ENCODE results near the gene IL11. TPM values are rescaled to one million over a fixed set of nuclear protein-coding genes. Genes with fewer than 3 reads are reported as not detected.

IL11 gene
- total RNA-seq, 1 donor from 2014 or later: 0.21 TPM

GRCh38 chr19:55353356-55353802 lies 16.9 kb downstream of the IL11 start:
- Mint-ChIP-seq H3K4me1 (ENCODE audit: unreplicated experiment) (peaks cover 9% of the 10 kb centered on the region), H3K27ac (ENCODE audit: unreplicated experiment) (no peak overlapping the region), H3K9me3 (ENCODE audit: unreplicated experiment) (no peaks in the 10 kb centered on the region), H3K27me3 (ENCODE audit: unreplicated experiment) (peaks cover 35% of the 10 kb centered on the region), H3K4me3 (ENCODE audit: unreplicated experiment) (no peak overlapping the region), H3K36me3 (ENCODE audit: low read depth, unreplicated experiment) (peaks cover 3% of the 10 kb centered on the region)
- DNase-seq (ENCODE audit: low spot score): no peak
- TF ChIP-seq, protein P1, sequence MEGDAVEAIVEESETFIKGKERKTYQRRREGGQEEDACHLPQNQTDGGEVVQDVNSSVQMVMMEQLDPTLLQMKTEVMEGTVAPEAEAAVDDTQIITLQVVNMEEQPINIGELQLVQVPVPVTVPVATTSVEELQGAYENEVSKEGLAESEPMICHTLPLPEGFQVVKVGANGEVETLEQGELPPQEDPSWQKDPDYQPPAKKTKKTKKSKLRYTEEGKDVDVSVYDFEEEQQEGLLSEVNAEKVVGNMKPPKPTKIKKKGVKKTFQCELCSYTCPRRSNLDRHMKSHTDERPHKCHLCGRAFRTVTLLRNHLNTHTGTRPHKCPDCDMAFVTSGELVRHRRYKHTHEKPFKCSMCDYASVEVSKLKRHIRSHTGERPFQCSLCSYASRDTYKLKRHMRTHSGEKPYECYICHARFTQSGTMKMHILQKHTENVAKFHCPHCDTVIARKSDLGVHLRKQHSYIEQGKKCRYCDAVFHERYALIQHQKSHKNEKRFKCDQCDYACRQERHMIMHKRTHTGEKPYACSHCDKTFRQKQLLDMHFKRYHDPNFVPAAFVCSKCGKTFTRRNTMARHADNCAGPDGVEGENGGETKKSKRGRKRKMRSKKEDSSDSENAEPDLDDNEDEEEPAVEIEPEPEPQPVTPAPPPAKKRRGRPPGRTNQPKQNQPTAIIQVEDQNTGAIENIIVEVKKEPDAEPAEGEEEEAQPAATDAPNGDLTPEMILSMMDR (IDR thresholded peaks at IDR 0.05; ENCODE audit: unreplicated experiment): no peak

DNA sequence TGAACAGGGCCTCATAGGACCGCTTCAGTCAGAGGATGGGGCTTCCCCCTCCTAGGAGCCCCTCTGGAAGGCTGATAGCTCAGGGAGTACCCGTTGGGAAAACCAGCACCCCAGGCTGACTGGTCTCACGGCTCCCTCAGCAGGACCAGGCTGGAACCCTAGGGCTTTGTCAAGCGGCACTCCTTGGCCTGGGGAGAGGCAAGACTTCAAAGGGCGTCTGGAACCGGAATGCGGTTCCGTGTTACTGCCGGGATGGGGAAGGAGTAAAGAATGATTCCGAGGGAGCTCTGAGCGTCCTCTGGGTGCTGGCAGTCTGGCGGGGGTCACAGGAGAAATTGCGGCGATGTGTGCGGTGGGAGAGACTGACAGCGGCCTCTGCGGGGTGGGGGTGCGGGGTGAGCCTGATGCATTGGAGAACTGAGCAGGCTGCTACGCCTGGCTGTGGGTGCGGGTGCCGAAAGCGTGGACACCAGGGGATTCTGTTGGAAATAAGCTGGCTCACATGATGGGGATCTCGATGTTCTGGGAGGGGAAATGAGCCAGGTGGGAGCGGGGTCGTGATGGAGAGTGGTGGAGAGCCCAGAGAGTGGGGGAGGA lies 17.6 kb downstream of the IL11 start:
- Mint-ChIP-seq H3K9me3 (ENCODE audit: unreplicated experiment) (no peaks in the 10 kb centered on the region), H3K4me1 (ENCODE audit: unreplicated experiment) (peaks cover 9% of the 10 kb centered on the region), H3K27ac (ENCODE audit: unreplicated experiment) (no peak overlapping the region), H3K4me3 (ENCODE audit: unreplicated experiment) (no peak overlapping the region), H3K27me3 (ENCODE audit: unreplicated experiment) (peaks cover 38% of the 10 kb centered on the region), H3K36me3 (ENCODE audit: low read depth, unreplicated experiment) (no peaks in the 10 kb centered on the region)
- no peak for DNase-seq (ENCODE audit: low spot score)
- TF ChIP-seq, protein P1 (IDR thresholded peaks at IDR 0.05; ENCODE audit: unreplicated experiment): no peak

DNA sequence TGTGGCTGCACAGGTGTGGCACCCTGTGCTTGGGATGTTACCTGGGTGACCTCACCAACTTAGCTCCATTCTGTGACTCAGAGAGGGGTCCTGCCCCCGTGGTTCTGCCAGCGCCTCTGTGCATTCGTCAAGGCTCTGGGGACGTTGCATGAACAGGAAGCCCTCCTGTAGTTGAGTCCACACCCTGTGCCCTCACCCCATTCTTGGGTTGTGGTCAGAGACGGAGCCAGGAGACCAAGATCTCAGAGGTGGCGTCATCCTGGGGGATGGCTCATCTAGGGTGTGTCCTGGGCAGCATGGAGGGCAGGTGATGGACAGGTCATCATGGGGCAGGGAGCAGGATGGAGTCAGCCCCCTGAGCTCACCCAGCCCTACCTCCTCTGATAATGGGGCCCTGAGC lies 18.2 kb downstream of the IL11 start:
- H3K4me1 Mint-ChIP-seq (ENCODE audit: unreplicated experiment): peaks cover 9% of the 10 kb centered on the region
- H3K27ac Mint-ChIP-seq (ENCODE audit: unreplicated experiment): no peak overlapping the region
- DNase-seq (ENCODE audit: low spot score): no peak
- no peaks in the 10 kb centered on the region for H3K9me3 Mint-ChIP-seq (ENCODE audit: unreplicated experiment)
- TF ChIP-seq, protein P1 (IDR thresholded peaks at IDR 0.05; ENCODE audit: unreplicated experiment): no peak
- H3K36me3 Mint-ChIP-seq (ENCODE audit: low read depth, unreplicated experiment): no peaks in the 10 kb centered on the region
- no peak overlapping the region for H3K4me3 Mint-ChIP-seq (ENCODE audit: unreplicated experiment)
- peaks cover 33% of the 10 kb centered on the region for H3K27me3 Mint-ChIP-seq (ENCODE audit: unreplicated experiment)

GRCh38 chr19:55350620-55351315 lies 19.5 kb downstream of the IL11 start:
- H3K4me1 Mint-ChIP-seq (ENCODE audit: unreplicated experiment): peaks cover 9% of the 10 kb centered on the region
- H3K27me3 Mint-ChIP-seq (ENCODE audit: unreplicated experiment): peaks cover 30% of the 10 kb centered on the region
- H3K4me3 Mint-ChIP-seq (ENCODE audit: unreplicated experiment): peak overlapping the region; percentile 51
- no peaks in the 10 kb centered on the region for H3K36me3 Mint-ChIP-seq (ENCODE audit: low read depth, unreplicated experiment)
- H3K9me3 Mint-ChIP-seq (ENCODE audit: unreplicated experiment): no peaks in the 10 kb centered on the region
- no peak overlapping the region for H3K27ac Mint-ChIP-seq (ENCODE audit: unreplicated experiment)
- TF ChIP-seq, protein P1 (IDR thresholded peaks at IDR 0.05; ENCODE audit: unreplicated experiment): no peak
- no peak for DNase-seq (ENCODE audit: low spot score)
